HG02970 (cell line): ENCODE results near the gene VEGFA.

Experiments
- ATAC-seq: cut with Tn5 transposase; IDR thresholded peaks from one replicate; pipeline ENCODE4 v1.9.1; 2021; ENCODE audit warnings: mild to moderate bottlenecking, moderate library complexity, moderate number of reproducible peaks; ENCODE audit not compliant: unreplicated experiment, low FRiP score

VEGFA gene

GRCh38 chr6:43835872-43836419 lies 65.9 kb downstream of the VEGFA start:
- ATAC-seq = no peak
